Lower leg skin (tissue), 4 donors: Measurements from ENCODE around the gene CDCP2. TPM values are rescaled to one million over a fixed set of nuclear protein-coding genes. Genes with fewer than 3 reads are reported as not detected.

Experiments used
- DNase-seq, 2 donors: peaks; one replicate each; pipeline ENCODE4 v3.0.0-alpha.2; 2019; ENCODE audit warnings: low spot score in 2 of 2
- H3K4me3 ChIP-seq: fragments of 200-600 bp; sonication (generic); 2 replicates; pipeline ENCODE4 v1.5.1; 2017; ENCODE audit warnings: mild to moderate bottlenecking, low read depth; ENCODE audit not compliant: poor library complexity, severe bottlenecking
- POLR2A ChIP-seq, 2 donors: fragments of 450-650 bp; IDR thresholded peaks; one replicate each; pipeline ENCODE4 v1.6.1; 2016 to 2017; ENCODE audit warnings: antibody characterized with exemption in 2 of 2, mild to moderate bottlenecking in 1 of 2, moderate library complexity in 1 of 2
- WGBS, 2 donors: methylation state at CpG; one replicate each; pipeline ENCODE4 v1.1.5; 2018; 5-methylcytosine and 5-hydroxymethylcytosine counted together
- intact Hi-C: fragments of 100-400 bp; cut with DNase I; formaldehyde crosslinking; loops from one replicate; pipeline ENCODE4 v1.15.0; 2023; ENCODE audit warnings: low total_unique reads
- total RNA-seq, 4 donors: library from RNA; depleted of rRNA; stranded (reverse); fragments of >200 nt; gene quantifications; one replicate each; pipeline ENCODE4 v1.1.0, GENCODE V29; 2016
- TF ChIP-seq, protein P1 (sequence below), 3 donors: fragments of 450-650 bp; IDR thresholded peaks; one replicate each; pipeline ENCODE4 v1.5.1; 2016; ENCODE audit warnings: antibody characterized with exemption in 3 of 3, mild to moderate bottlenecking in 3 of 3, moderate library complexity in 2 of 3

The CDCP2 gene
- total RNA-seq, 4 donors from 2014 or later = 0.23 to 0.47 (median 0.46) TPM; not detected in 1

DNA sequence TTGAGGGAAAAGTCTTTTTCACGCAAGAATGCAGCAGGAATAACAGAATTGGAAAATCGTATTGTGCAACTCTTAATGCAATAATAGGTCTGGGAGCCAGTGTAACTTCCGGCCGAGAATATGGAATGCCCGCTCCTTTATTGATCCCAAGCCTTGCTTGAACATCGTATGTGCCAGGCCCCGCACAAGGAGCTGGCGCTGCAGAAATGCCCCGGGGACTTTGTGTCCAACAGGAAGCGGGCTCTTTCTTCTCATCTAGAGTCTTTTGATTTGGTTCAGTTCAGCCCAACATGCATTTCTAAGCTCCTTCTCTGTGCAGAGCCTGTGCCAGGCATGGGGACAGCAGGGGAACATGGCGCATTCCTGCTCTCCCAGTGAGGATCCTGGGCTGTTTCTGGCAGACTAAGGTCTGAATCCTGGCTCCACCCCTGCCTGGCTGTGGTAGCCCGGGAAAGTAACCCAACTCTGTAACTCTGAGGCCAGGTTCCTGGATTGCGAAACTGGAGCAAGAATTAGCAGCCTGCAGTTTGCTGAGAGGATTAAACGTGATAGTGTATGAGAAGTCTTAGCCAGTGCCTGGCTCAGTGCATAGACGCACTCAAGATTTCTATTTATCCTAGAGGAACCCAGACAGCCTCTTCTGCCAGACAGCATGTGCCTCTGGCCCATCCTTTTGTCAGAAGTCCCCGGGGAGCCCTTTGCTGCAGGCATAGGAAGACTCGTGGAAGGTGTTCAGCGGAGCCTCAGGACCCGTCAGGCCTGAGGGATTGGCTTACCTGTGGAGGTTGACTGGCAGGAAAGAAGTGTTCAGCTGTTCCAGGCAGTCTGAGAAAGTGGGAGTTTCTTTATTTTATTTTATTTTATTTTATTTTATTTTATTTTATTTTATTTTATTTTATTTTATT is 987 bp upstream of the CDCP2 start:
- TF ChIP-seq, protein P1, sequence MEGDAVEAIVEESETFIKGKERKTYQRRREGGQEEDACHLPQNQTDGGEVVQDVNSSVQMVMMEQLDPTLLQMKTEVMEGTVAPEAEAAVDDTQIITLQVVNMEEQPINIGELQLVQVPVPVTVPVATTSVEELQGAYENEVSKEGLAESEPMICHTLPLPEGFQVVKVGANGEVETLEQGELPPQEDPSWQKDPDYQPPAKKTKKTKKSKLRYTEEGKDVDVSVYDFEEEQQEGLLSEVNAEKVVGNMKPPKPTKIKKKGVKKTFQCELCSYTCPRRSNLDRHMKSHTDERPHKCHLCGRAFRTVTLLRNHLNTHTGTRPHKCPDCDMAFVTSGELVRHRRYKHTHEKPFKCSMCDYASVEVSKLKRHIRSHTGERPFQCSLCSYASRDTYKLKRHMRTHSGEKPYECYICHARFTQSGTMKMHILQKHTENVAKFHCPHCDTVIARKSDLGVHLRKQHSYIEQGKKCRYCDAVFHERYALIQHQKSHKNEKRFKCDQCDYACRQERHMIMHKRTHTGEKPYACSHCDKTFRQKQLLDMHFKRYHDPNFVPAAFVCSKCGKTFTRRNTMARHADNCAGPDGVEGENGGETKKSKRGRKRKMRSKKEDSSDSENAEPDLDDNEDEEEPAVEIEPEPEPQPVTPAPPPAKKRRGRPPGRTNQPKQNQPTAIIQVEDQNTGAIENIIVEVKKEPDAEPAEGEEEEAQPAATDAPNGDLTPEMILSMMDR (IDR thresholded peaks at IDR 0.05) = no peak
- no peak for TF ChIP-seq POLR2A (IDR thresholded peaks at IDR 0.05)
- intact Hi-C loops = no loop called here
- DNase-seq = peak; percentile 74 to 93
- no peak overlapping the region for H3K4me3 ChIP-seq
- 30 to 32% methylated on average over 19 of the region's 19 CpGs for WGBS, 2 donors

DNA sequence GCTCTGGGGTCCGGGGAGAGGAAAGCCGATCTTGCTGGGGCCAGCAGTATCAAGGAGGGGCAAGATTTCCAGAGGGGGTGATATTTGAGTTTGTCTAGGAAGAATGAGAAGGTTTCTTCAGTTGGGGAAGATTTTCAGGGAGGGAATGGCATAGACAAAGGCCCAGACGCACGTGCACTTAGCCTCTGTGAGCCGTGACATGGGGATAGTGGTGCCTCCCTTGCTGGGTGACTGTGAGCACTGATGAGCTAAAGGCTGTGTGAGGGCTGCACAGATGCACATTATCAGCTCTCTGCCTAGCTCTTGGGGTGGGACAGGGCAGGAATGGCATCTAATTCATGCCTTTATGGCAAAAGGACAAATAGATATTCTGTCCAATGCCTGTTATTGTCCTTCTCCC is 1.8 kb downstream of the CDCP2 start:
- no peak for DNase-seq
- TF ChIP-seq, protein P1 (IDR thresholded peaks at IDR 0.05) = no peak
- TF ChIP-seq POLR2A (IDR thresholded peaks at IDR 0.05) = no peak
- H3K4me3 ChIP-seq = no peak overlapping the region
- intact Hi-C loops = no loop called here
- WGBS, 2 donors = 87 to 94% methylated on average over 5 of the region's 5 CpGs

DNA sequence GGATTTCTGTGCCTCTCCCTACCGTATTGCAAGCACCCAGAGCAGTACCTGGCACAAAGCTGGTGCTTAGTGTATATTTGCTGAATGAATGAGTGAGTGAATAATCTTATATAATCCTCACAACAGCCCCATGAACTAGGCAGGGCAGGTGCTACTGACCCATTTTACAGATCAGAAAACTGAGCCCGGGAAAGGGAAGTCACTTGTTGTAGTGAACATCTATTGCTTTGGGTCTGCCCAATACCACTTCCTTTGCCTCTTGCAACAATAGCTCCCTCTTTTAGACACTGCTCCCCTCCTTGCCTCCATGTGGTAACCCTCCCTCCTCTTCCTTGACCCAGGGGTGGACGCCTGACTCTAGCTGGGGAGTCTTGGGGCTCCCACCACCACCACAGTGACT is 3.1 kb downstream of the CDCP2 start:
- H3K4me3 ChIP-seq = no peak overlapping the region
- whole genome bisulfite sequencing, 2 donors = 95 to 97% methylated on average over 3 of the region's 3 CpGs
- no peak for DNase-seq
- TF ChIP-seq, protein P1 (IDR thresholded peaks at IDR 0.05) = no peak
- TF ChIP-seq POLR2A (IDR thresholded peaks at IDR 0.05) = no peak
- intact Hi-C loops = no loop called here

DNA sequence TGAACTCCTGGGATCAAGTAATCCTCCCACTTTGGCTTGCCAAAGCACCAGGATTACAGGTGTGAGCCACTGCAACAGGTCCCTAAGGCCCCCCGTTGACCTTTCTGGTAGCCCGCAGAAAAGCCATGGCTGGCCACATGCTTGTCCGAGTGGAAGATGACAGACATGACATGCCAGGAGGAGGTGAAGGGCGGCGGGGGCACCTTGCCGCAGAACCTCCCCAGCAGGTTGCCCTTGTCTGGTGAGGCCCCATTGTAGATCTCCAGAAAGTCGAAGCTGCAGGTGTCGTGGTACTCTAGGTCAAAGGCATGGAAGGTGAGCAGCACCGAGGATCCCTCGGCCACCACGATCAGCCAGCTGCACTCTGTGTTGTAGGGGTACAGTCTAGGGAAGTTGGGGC is 8.4 kb downstream of the CDCP2 start:
- intact Hi-C loops = no loop called here
- 95 to 96% methylated on average over 11 of the region's 11 CpGs for WGBS, 2 donors
- DNase-seq = no peak
- TF ChIP-seq POLR2A (IDR thresholded peaks at IDR 0.05) = no peak
- TF ChIP-seq, protein P1 (IDR thresholded peaks at IDR 0.05) = no peak
- no peak overlapping the region for H3K4me3 ChIP-seq

DNA sequence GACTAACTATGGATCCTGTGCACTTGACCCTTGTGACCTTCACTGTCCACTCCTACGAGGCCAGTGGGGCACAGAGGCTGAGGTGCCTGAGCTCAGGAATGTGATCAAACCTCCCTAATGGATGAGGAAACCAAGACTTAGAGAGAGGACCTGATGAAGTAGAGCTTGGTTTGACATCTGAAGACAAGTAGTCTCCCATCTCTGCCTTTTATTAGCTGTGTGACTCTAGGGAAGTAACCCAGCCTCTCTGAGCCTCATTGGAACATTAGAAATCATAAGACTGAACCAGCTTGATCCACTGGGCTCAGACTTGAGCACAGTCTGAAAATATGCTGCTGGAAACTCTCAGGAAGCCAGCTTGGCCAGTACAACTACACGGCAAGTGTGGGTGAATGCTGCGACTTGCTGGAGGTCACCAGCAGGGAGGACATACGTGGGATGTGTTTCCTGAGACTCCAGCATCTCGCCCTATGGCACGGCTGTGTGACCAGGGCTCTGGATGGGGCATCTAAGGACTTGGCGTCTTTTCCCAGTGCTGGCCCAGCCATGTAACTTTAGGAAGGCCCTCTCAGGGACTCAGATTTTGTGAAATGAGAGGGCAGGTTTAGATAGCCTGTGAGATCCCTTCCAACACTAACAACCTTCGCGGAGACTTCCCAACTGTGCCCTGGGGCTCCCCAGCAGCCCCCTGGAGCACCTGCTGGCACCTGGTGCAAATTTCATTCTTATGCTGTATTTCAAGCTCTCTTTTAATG is 10.5 kb downstream of the CDCP2 start:
- 74% methylated on average over 9 of the region's 9 CpGs for WGBS, 2 donors

More for the DNA sequence above, 10.5 kb downstream of the CDCP2 start:
- no peak overlapping the region for H3K4me3 ChIP-seq
- TF ChIP-seq POLR2A (IDR thresholded peaks at IDR 0.05) = no peak
- TF ChIP-seq, protein P1 (IDR thresholded peaks at IDR 0.05) = no peak
- DNase-seq = no peak
- intact Hi-C loops = no loop called here
